Dendritic cell treated with granulocyte-macrophage colony-stimulating factor and Interleukin-4, amounts not matched to agents 40 ng/mL and 50 ng/mL, for 4 days (primary cell): ENCODE data around the gene SMOC2.

ENCODE experiments used
- H3K27ac Mint-ChIP-seq: one replicate; pipeline ENCODE4 v1.8.0; 2022; ENCODE audit warnings: mild to moderate bottlenecking, mixed read lengths
- H3K27me3 Mint-ChIP-seq: one replicate; pipeline ENCODE4 v1.8.0; 2022; ENCODE audit warnings: mild to moderate bottlenecking, mixed read lengths
- H3K36me3 Mint-ChIP-seq: one replicate; pipeline ENCODE4 v1.8.0; 2022; ENCODE audit warnings: low read depth, mixed read lengths
- H3K4me1 Mint-ChIP-seq: one replicate; pipeline ENCODE4 v1.8.0; 2022; ENCODE audit warnings: low read depth, mixed read lengths
- H3K4me3 Mint-ChIP-seq: one replicate; pipeline ENCODE4 v1.8.0; 2022; ENCODE audit warnings: mild to moderate bottlenecking, moderate library complexity, mixed read lengths
- H3K9me3 Mint-ChIP-seq: one replicate; pipeline ENCODE4 v1.8.0; 2022; ENCODE audit warnings: mixed read lengths
- intact Hi-C: fragments of 100-400 bp; cut with micrococcal nuclease; formaldehyde crosslinking; loops from one replicate; pipeline ENCODE4 v1.15.0; 2022

The SMOC2 gene

GRCh38 chr6:168584671-168585070 lies 143.7 kb downstream of the SMOC2 start:
- intact Hi-C loops: no loop called here
- H3K27ac Mint-ChIP-seq: no peak overlapping the region
- H3K9me3 Mint-ChIP-seq: no peaks in the 10 kb centered on the region
- no peaks in the 10 kb centered on the region for H3K36me3 Mint-ChIP-seq
- no peaks in the 10 kb centered on the region for H3K27me3 Mint-ChIP-seq
- no peak overlapping the region for H3K4me3 Mint-ChIP-seq
- no peaks in the 10 kb centered on the region for H3K4me1 Mint-ChIP-seq

- H3K27ac Mint-ChIP-seq: no peak overlapping the region
- H3K27me3 Mint-ChIP-seq: no peaks in the 10 kb centered on the region
- H3K4me1 Mint-ChIP-seq: no peaks in the 10 kb centered on the region
- no peak overlapping the region for H3K4me3 Mint-ChIP-seq
- intact Hi-C loops: no loop called here
- no peaks in the 10 kb centered on the region for H3K9me3 Mint-ChIP-seq
- H3K36me3 Mint-ChIP-seq: no peaks in the 10 kb centered on the region
Observed at GRCh38 chr6:168585441-168585840, 144.5 kb downstream of the SMOC2 start.

GRCh38 chr6:168589275-168589674 lies 148.3 kb downstream of the SMOC2 start:
- intact Hi-C loops: no loop called here
- Mint-ChIP-seq H3K4me1 (no peaks in the 10 kb centered on the region), H3K9me3 (peaks cover 9% of the 10 kb centered on the region), H3K36me3 (no peaks in the 10 kb centered on the region), H3K4me3 (no peak overlapping the region), H3K27ac (no peak overlapping the region), H3K27me3 (no peaks in the 10 kb centered on the region)

DNA sequence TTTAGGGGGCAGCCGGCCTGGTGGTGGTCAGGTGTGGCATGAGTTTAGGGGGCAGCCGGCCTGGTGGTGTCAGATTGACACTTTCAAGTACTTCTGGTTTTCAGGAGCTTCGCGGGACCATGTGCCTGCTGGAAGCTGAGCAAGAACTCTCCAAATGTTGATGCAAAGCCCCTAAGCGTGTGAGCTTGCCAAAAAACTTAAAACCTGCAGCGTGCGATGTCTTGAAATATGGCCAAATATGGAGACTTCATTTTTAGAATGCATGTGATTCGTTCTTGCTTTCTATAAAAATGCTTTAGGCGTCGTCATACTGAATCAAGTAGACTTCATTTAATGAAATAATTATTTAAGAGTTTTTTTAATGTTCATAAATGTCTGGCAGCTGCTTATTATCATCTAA lies 149.4 kb downstream of the SMOC2 start:
- H3K27me3 Mint-ChIP-seq: no peaks in the 10 kb centered on the region
- H3K4me3 Mint-ChIP-seq: no peak overlapping the region
- H3K4me1 Mint-ChIP-seq: no peaks in the 10 kb centered on the region
- no peak overlapping the region for H3K27ac Mint-ChIP-seq
- H3K36me3 Mint-ChIP-seq: no peaks in the 10 kb centered on the region
- H3K9me3 Mint-ChIP-seq: peaks cover 13% of the 10 kb centered on the region
- intact Hi-C loops: no loop called here

DNA sequence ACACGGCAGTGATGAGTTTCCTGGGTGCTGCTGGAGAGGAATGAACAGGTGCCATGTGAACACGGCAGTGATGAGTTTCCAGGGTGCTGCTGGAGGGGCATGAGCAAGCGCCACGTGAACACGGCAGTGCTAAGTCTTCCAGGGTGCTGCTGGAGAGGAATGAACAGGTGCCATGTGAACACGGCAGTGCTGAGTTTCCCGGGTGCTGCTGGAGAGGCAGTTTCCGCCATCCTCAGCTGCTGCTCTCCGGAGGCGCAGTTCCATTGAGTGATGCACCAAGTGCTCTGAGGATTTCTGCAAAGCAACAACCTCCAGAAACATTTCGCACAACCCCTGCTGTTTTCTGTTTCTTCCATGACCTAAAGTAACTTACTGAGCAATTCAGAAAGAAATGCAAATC lies 155.4 kb downstream of the SMOC2 start:
- no peaks in the 10 kb centered on the region for H3K27me3 Mint-ChIP-seq
- intact Hi-C loops: no loop called here
- H3K4me3 Mint-ChIP-seq: no peak overlapping the region
- H3K9me3 Mint-ChIP-seq: peaks cover 43% of the 10 kb centered on the region
- H3K27ac Mint-ChIP-seq: no peak overlapping the region
- no peaks in the 10 kb centered on the region for H3K4me1 Mint-ChIP-seq
- no peaks in the 10 kb centered on the region for H3K36me3 Mint-ChIP-seq

DNA sequence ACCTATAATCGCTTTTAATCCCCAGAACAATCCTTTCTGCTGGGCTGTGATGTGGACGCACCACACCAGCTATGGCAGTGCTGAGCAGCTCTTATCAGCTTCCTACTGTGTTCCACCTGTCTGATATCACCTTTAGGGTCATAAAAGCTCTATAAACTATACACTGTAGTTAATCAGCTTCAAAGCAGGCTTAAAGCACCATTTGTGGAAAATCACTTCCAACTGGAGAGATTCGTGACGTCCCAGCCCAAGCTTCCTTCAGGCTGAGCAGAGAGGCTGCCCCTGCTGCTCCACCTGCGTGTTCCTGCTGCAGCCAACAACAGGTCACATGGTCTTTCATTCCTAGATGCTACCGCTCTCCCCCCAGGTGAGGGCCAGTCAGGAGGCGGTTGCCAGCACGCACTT lies 156.5 kb downstream of the SMOC2 start:
- no peak overlapping the region for H3K27ac Mint-ChIP-seq
- peaks cover 34% of the 10 kb centered on the region for H3K9me3 Mint-ChIP-seq
- no peaks in the 10 kb centered on the region for H3K27me3 Mint-ChIP-seq
- H3K36me3 Mint-ChIP-seq: no peaks in the 10 kb centered on the region
- no peaks in the 10 kb centered on the region for H3K4me1 Mint-ChIP-seq
- H3K4me3 Mint-ChIP-seq: no peak overlapping the region
- intact Hi-C loops: no loop called here

DNA sequence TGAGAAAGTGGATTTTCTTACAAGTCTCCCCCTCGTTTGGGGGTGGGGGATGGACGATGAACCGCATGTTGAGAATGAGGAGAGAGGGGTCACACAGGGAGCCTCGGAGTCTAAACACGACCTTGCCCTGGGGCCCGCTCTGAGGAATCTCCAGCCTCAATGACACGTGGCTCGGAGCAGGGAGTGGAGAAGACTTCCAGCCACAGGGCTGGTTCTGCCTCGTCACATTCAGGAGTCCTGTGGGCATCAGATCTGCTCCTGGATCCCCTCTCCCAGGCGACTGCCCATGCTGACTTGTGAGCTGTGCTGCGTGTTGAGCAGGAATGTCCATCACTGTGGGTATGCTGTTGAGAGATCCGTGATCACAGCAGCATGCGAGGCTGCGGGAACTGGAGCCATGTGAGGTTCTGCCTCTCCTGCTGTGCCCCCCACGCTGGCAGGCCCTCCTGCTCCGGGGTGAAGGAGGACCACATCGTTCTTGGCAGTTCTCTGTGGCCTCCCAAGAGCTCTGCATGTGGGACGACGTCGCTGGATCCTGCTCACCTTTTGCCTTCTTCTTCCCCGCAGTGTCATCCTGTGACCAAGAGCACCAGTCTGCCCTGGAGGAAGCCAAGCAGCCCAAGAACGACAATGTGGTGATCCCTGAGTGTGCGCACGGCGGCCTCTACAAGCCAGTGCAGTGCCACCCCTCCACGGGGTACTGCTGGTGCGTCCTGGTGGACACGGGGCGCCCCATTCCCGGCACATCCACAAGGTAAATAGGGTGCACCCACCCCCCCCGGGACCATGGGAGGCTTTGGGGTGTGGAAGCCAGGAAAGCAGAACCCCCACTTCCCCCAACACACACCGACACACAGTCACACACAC lies 157.5 kb downstream of the SMOC2 start:
- H3K4me1 Mint-ChIP-seq: no peaks in the 10 kb centered on the region
- no peaks in the 10 kb centered on the region for H3K27me3 Mint-ChIP-seq
- no peak overlapping the region for H3K27ac Mint-ChIP-seq
- no peak overlapping the region for H3K4me3 Mint-ChIP-seq
- peaks cover 33% of the 10 kb centered on the region for H3K9me3 Mint-ChIP-seq
- intact Hi-C loops: no loop called here
- no peaks in the 10 kb centered on the region for H3K36me3 Mint-ChIP-seq

- H3K27ac Mint-ChIP-seq: no peak overlapping the region
- no peaks in the 10 kb centered on the region for H3K36me3 Mint-ChIP-seq
- no peaks in the 10 kb centered on the region for H3K27me3 Mint-ChIP-seq
- H3K9me3 Mint-ChIP-seq: peaks cover 33% of the 10 kb centered on the region
- intact Hi-C loops: no loop called here
- no peaks in the 10 kb centered on the region for H3K4me1 Mint-ChIP-seq
- no peak overlapping the region for H3K4me3 Mint-ChIP-seq
Observed at GRCh38 chr6:168599118-168599494, 158.1 kb downstream of the SMOC2 start.

GRCh38 chr6:168599769-168600330 lies 158.9 kb downstream of the SMOC2 start:
- no peak overlapping the region for H3K4me3 Mint-ChIP-seq
- H3K4me1 Mint-ChIP-seq: no peaks in the 10 kb centered on the region
- H3K9me3 Mint-ChIP-seq: peaks cover 33% of the 10 kb centered on the region
- intact Hi-C loops: no loop called here
- no peak overlapping the region for H3K27ac Mint-ChIP-seq
- no peaks in the 10 kb centered on the region for H3K36me3 Mint-ChIP-seq
- no peaks in the 10 kb centered on the region for H3K27me3 Mint-ChIP-seq

GRCh38 chr6:168600381-168600780 lies 159.4 kb downstream of the SMOC2 start:
- Mint-ChIP-seq H3K4me1 (no peaks in the 10 kb centered on the region), H3K9me3 (peaks cover 30% of the 10 kb centered on the region), H3K4me3 (no peak overlapping the region), H3K27me3 (no peaks in the 10 kb centered on the region), H3K27ac (no peak overlapping the region), H3K36me3 (no peaks in the 10 kb centered on the region)
- intact Hi-C loops: no loop called here

GRCh38 chr6:168601111-168601510 lies 160.1 kb downstream of the SMOC2 start:
- Mint-ChIP-seq H3K4me1 (no peaks in the 10 kb centered on the region), H3K27ac (no peak overlapping the region), H3K9me3 (peaks cover 28% of the 10 kb centered on the region), H3K36me3 (no peaks in the 10 kb centered on the region), H3K27me3 (no peaks in the 10 kb centered on the region), H3K4me3 (no peak overlapping the region)
- intact Hi-C loops: no loop called here

GRCh38 chr6:168601546-168601945 lies 160.6 kb downstream of the SMOC2 start:
- no peak overlapping the region for H3K4me3 Mint-ChIP-seq
- intact Hi-C loops: no loop called here
- H3K4me1 Mint-ChIP-seq: no peaks in the 10 kb centered on the region

DNA sequence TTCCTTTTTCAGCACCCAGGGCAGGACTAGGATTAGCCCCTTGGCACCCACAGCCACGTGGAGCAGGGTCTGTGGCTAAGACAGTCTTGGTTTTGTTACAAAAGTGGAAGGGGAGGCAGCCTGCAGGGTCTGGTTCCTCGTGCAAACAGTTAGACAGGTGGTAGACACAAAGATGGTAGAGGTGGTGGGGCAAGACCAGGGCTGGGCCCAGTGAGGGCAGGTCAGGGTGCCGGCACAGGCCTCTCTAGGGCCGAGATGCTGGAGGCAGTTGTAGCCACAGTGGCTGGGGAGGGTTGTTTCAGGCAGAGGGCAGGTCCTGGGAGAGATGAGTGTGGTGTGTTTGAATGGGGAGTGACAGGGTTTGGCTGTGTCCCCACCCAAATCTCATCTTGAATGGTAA lies 161.6 kb downstream of the SMOC2 start:
- H3K27me3 Mint-ChIP-seq: no peaks in the 10 kb centered on the region

More at GRCh38 chr6:168601546-168601945, 160.6 kb downstream of the SMOC2 start:
- H3K27me3 Mint-ChIP-seq: no peaks in the 10 kb centered on the region
- peaks cover 28% of the 10 kb centered on the region for H3K9me3 Mint-ChIP-seq
- no peak overlapping the region for H3K27ac Mint-ChIP-seq
- H3K36me3 Mint-ChIP-seq: no peaks in the 10 kb centered on the region

DNA sequence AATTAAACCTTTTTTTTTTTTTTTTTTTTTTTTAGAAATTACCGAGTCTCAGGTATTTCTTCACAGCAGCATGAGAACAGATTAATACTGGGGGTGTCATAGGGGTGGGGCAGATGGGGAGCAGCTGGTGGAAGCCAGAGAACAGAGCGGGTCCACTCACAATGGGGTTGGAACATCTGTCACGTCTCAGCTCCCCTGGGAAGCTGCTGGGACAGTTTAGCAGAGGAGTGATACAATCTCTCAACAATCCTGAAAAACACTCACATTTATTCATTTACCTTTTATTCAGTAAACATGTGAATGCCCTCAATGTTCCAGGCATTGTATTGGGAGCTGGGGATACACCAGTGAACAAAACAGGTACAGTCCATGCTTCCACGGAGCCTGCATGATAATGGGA lies 162.2 kb downstream of the SMOC2 start:
- Mint-ChIP-seq H3K27ac (no peak overlapping the region), H3K27me3 (no peaks in the 10 kb centered on the region), H3K4me3 (no peak overlapping the region), H3K36me3 (no peaks in the 10 kb centered on the region), H3K4me1 (no peaks in the 10 kb centered on the region), H3K9me3 (peaks cover 20% of the 10 kb centered on the region)
- intact Hi-C loops: no loop called here

More for the DNA sequence above, 161.6 kb downstream of the SMOC2 start:
- Mint-ChIP-seq H3K4me3 (no peak overlapping the region), H3K27ac (no peak overlapping the region), H3K36me3 (no peaks in the 10 kb centered on the region), H3K9me3 (peaks cover 27% of the 10 kb centered on the region), H3K4me1 (no peaks in the 10 kb centered on the region)
- intact Hi-C loops: no loop called here

DNA sequence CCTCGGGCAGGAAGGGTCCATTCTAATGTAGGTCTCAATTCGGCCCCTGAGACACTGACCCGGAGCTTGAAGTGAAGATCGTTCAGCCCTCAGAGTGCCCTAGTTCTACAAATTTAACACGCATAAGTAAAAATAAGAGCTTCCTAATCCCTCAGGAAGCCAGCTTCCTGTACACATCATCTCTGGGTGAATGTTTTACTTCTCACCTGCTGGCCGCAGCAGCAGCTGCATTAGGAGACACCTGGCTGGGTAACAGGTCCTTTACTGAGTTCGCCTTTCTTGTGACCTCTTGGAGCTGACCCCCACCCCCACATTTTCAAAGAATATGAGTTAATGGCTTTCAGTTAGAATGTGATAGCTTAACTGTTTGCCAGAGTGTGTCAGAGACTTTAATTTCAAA lies 165.0 kb downstream of the SMOC2 start:
- Mint-ChIP-seq H3K4me1 (no peaks in the 10 kb centered on the region), H3K36me3 (no peaks in the 10 kb centered on the region), H3K4me3 (no peak overlapping the region), H3K27me3 (no peaks in the 10 kb centered on the region), H3K9me3 (no peaks in the 10 kb centered on the region), H3K27ac (no peak overlapping the region)
- intact Hi-C loops: no loop called here
